Body of pancreas (tissue), 4 donors: ENCODE results near the gene TRAF3. TPM values are rescaled to one million over a fixed set of nuclear protein-coding genes. Genes with fewer than 3 reads are reported as not detected.

Experiments used
- ATAC-seq: fragments of 150-250 bp; one replicate; pipeline ENCODE4 v1.9.1; 2016
- DNase-seq, 4 donors: peaks; one replicate each; pipeline ENCODE4 v3.0.0-alpha.2; 2019
- H3K27ac ChIP-seq, 4 donors: fragments of 200-600 bp; sonication (generic); 1 replicate in 3 of 4; 2 replicates in 1 of 4; pipeline versions ENCODE4 v1.5.1 to v1.6.1; 2016 to 2019; ENCODE audit warnings: mild to moderate bottlenecking in 1 of 4, mixed read lengths in 1 of 4, moderate library complexity in 1 of 4
- H3K27me3 ChIP-seq, 2 donors: fragments of 200-600 bp; sonication (generic); one replicate each; pipeline ENCODE4 v1.6.0; 2016; ENCODE audit warnings: mild to moderate bottlenecking in 1 of 2
- H3K36me3 ChIP-seq, 2 donors: fragments of 200-600 bp; sonication (generic); replicated peaks in 1 of 2; 2 replicates each; pipeline ENCODE4 v1.5.1; 2016; ENCODE audit warnings: low read depth in 2 of 2; ENCODE audit not compliant: insufficient read depth in 1 of 2
- H3K4me1 ChIP-seq: fragments of 200-600 bp; sonication (generic); one replicate; pipeline ENCODE4 v1.6.0; 2016
- H3K4me3 ChIP-seq, 2 donors: fragments of 200-600 bp; sonication (generic); 1 replicate in 1 of 2; 2 replicates in 1 of 2; pipeline ENCODE4 v1.5.1; 2016 to 2019
- H3K9me3 ChIP-seq, 3 donors: fragments of 200-600 bp; sonication (generic); 1 replicate in 2 of 3; 2 replicates in 1 of 3; pipeline ENCODE4 v1.5.1; 2016
- CTCF ChIP-seq, 7 experiments: fragments of 450-650 bp in 4 of 7; fragments of 200-600 bp in 3 of 7; sonication (generic) in 3 of 7; IDR thresholded peaks; one replicate each; pipeline ENCODE4 v1.5.1; 2016 to 2019; ENCODE audit warnings: antibody characterized with exemption in 7 of 7
- POLR2A ChIP-seq, 3 donors: fragments of 450-650 bp; IDR thresholded peaks; one replicate each; pipeline ENCODE4 v1.6.1; 2016; ENCODE audit warnings: antibody characterized with exemption in 3 of 3, mild to moderate bottlenecking in 2 of 3
- WGBS, 2 donors: methylation state at CpG; one replicate each; pipeline ENCODE4 v1.1.5; 2017; 5-methylcytosine and 5-hydroxymethylcytosine counted together
- intact Hi-C: fragments of 100-400 bp; cut with DNase I; formaldehyde crosslinking; loops from one replicate; pipeline ENCODE4 v1.15.1; 2023
- total RNA-seq, 2 donors: library from RNA; depleted of rRNA; stranded (reverse); fragments of >200 nt; gene quantifications; one replicate each; pipeline ENCODE4 v1.1.0, GENCODE V29; 2016

The TRAF3 gene
- total RNA-seq, 2 donors from 2014 or later, result 10.4 to 22.7 TPM

- Histone ChIP-seq H3K36me3 (no peaks in the 10 kb centered on the region), H3K4me1 (no peaks in the 10 kb centered on the region), H3K27me3 (no peaks in the 10 kb centered on the region), H3K4me3 (no peak overlapping the region), H3K9me3 (peaks cover 0 to 3% (median 0%) of the 10 kb centered on the region in 3 donors), H3K27ac (no peak overlapping the region)
- no peak for ATAC-seq
- WGBS, 2 donors, result 91% methylated on average over 12 to 27 of the region's 28 CpGs
- TF ChIP-seq CTCF (IDR thresholded peaks at IDR 0.05) (no peak), POLR2A (IDR thresholded peaks at IDR 0.05) (no peak)
- intact Hi-C loops, result no loop called here
- DNase-seq, result no peak
These were observed 30.4 kb upstream of the TRAF3 start for GRCh38 chr14:102746634-102747438.

- Histone ChIP-seq H3K36me3 (no peaks in the 10 kb centered on the region), H3K4me1 (no peaks in the 10 kb centered on the region), H3K4me3 (no peak overlapping the region), H3K27me3 (no peaks in the 10 kb centered on the region), H3K9me3 (no peaks in the 10 kb centered on the region), H3K27ac (no peak overlapping the region)
- ATAC-seq (no peak), DNase-seq (no peak)
- intact Hi-C loops, result no loop called here
- TF ChIP-seq CTCF (IDR thresholded peaks at IDR 0.05), result no peak
- TF ChIP-seq POLR2A (IDR thresholded peaks at IDR 0.05), result no peak
- WGBS, 2 donors, result 96 to 98% methylated on average over 3 to 8 of the region's 8 CpGs
These were observed 28.4 kb upstream of the TRAF3 start for GRCh38 chr14:102748806-102749205.

GRCh38 chr14:102749393-102750305 lies 27.6 kb upstream of the TRAF3 start:
- no peaks in the 10 kb centered on the region for H3K27me3 ChIP-seq
- no peaks in the 10 kb centered on the region for H3K9me3 ChIP-seq
- ATAC-seq (no peak), DNase-seq (peak in 1 of 4 donors; percentile 30)
- TF ChIP-seq CTCF (IDR thresholded peaks at IDR 0.05), result no peak
- no peak for TF ChIP-seq POLR2A (IDR thresholded peaks at IDR 0.05)
- intact Hi-C loops, result no loop called here
- no peak overlapping the region for H3K27ac ChIP-seq
- H3K4me3 ChIP-seq, result no peak overlapping the region
- no peaks in the 10 kb centered on the region for H3K4me1 ChIP-seq
- WGBS, 2 donors, result 86 to 91% methylated on average over 13 to 33 of the region's 33 CpGs
- H3K36me3 ChIP-seq, result no peaks in the 10 kb centered on the region

GRCh38 chr14:102750376-102750775 lies 26.9 kb upstream of the TRAF3 start:
- Histone ChIP-seq H3K4me3 (no peak overlapping the region), H3K4me1 (no peaks in the 10 kb centered on the region), H3K9me3 (no peaks in the 10 kb centered on the region), H3K27me3 (no peaks in the 10 kb centered on the region), H3K27ac (no peak overlapping the region), H3K36me3 (no peaks in the 10 kb centered on the region)
- 95 to 97% methylated on average over 14 of the region's 14 CpGs for WGBS, 2 donors
- ATAC-seq (no peak), DNase-seq (no peak)
- intact Hi-C loops, result no loop called here
- no peak for TF ChIP-seq POLR2A (IDR thresholded peaks at IDR 0.05)
- no peak for TF ChIP-seq CTCF (IDR thresholded peaks at IDR 0.05)
